WI38 (cell line): ENCODE data around the gene UHRF2.

Experiments used
- H3K4me3 ChIP-seq: 2 replicates; pipeline ENCODE4 v1.5.1; 2011; ENCODE audit warnings: low read depth, mild to moderate bottlenecking, control low read depth, low read length
- CTCF ChIP-seq: IDR thresholded peaks from 2 replicates; pipeline ENCODE4 v1.5.1; 2012; ENCODE audit warnings: low read depth, mild to moderate bottlenecking, control low read depth, low read length

UHRF2 gene

GRCh38 chr9:6431038-6431437 lies 18.0 kb downstream of the UHRF2 start:
- no peak overlapping the region for H3K4me3 ChIP-seq
- no peak for TF ChIP-seq CTCF

- no peak overlapping the region for H3K4me3 ChIP-seq
- no peak for TF ChIP-seq CTCF
Measured at GRCh38 chr9:6433410-6433809, 20.4 kb downstream of the UHRF2 start.

GRCh38 chr9:6439051-6439703 lies 26.2 kb downstream of the UHRF2 start:
- TF ChIP-seq CTCF: no peak
- no peak overlapping the region for H3K4me3 ChIP-seq

- no peak for TF ChIP-seq CTCF
- H3K4me3 ChIP-seq: no peak overlapping the region
Measured at GRCh38 chr9:6440405-6440804, 27.4 kb downstream of the UHRF2 start.

- H3K4me3 ChIP-seq: no peak overlapping the region
- no peak for TF ChIP-seq CTCF
Measured at GRCh38 chr9:6441269-6441668, 28.3 kb downstream of the UHRF2 start.

GRCh38 chr9:6443661-6444060 lies 30.7 kb downstream of the UHRF2 start:
- H3K4me3 ChIP-seq: no peak overlapping the region
- no peak for TF ChIP-seq CTCF

GRCh38 chr9:6444128-6444527 lies 31.1 kb downstream of the UHRF2 start:
- no peak overlapping the region for H3K4me3 ChIP-seq
- TF ChIP-seq CTCF: no peak
